Lower leg skin (tissue), 4 donors: ENCODE data around the gene SNAP23. TPM values are rescaled to one million over a fixed set of nuclear protein-coding genes. Genes with fewer than 3 reads are reported as not detected.
A peak's percentile ranks its signal among the peaks of the same experiment; 100 is the strongest.

Experiments used
- DNase-seq, 2 donors: peaks; one replicate each; pipeline ENCODE4 v3.0.0-alpha.2; 2019; ENCODE audit warnings: low spot score in 2 of 2
- H3K4me3 ChIP-seq: fragments of 200-600 bp; sonication (generic); 2 replicates; pipeline ENCODE4 v1.5.1; 2017; ENCODE audit warnings: mild to moderate bottlenecking, low read depth; ENCODE audit not compliant: poor library complexity, severe bottlenecking
- CTCF ChIP-seq, 3 donors: fragments of 450-650 bp; IDR thresholded peaks; one replicate each; pipeline ENCODE4 v1.5.1; 2016; ENCODE audit warnings: antibody characterized with exemption in 3 of 3, mild to moderate bottlenecking in 3 of 3, moderate library complexity in 2 of 3
- POLR2A ChIP-seq, 2 donors: fragments of 450-650 bp; IDR thresholded peaks; one replicate each; pipeline ENCODE4 v1.6.1; 2016 to 2017; ENCODE audit warnings: antibody characterized with exemption in 2 of 2, mild to moderate bottlenecking in 1 of 2, moderate library complexity in 1 of 2
- WGBS, 2 donors: methylation state at CpG; one replicate each; pipeline ENCODE4 v1.1.5; 2018; 5-methylcytosine and 5-hydroxymethylcytosine counted together
- intact Hi-C: fragments of 100-400 bp; cut with DNase I; formaldehyde crosslinking; loops from one replicate; pipeline ENCODE4 v1.15.0; 2023; ENCODE audit warnings: low total_unique reads
- total RNA-seq, 4 donors: library from RNA; depleted of rRNA; stranded (reverse); fragments of >200 nt; gene quantifications; one replicate each; pipeline ENCODE4 v1.1.0, GENCODE V29; 2016

Gene SNAP23
- total RNA-seq, 4 donors from 2014 or later = 24.8 to 63.3 (median 42.4) TPM

GRCh38 chr15:42577514-42578031 is 82.1 kb downstream of the SNAP23 start:
- DNase-seq = peak in 1 of 2 donors; percentile 32
- intact Hi-C loops = no loop called here
- no peak overlapping the region for H3K4me3 ChIP-seq
- TF ChIP-seq CTCF (IDR thresholded peaks at IDR 0.05) (no peak), POLR2A (IDR thresholded peaks at IDR 0.05) (no peak)
- WGBS, 2 donors = 8 to 27% methylated on average over 1 of the region's 1 CpG

GRCh38 chr15:42578984-42579537 is 83.6 kb downstream of the SNAP23 start:
- WGBS, 2 donors = 85 to 86% methylated on average over 2 of the region's 2 CpGs
- TF ChIP-seq CTCF (IDR thresholded peaks at IDR 0.05) (no peak), POLR2A (IDR thresholded peaks at IDR 0.05) (no peak)
- no peak for DNase-seq
- H3K4me3 ChIP-seq = no peak overlapping the region
- intact Hi-C loops = no loop called here

GRCh38 chr15:42581272-42581730 is 85.9 kb downstream of the SNAP23 start:
- WGBS, 2 donors = 1 to 2% methylated on average over 33 to 35 of the region's 37 CpGs
- peak; percentile 80 to 97 for DNase-seq
- intact Hi-C loops = no loop called here
- TF ChIP-seq CTCF (IDR thresholded peaks at IDR 0.05) (no peak), POLR2A (IDR thresholded peaks at IDR 0.05) (no peak)
- no peak overlapping the region for H3K4me3 ChIP-seq

Other genes starting within 250 kb of the SNAP23 start
- gene GANC, start 222.4 kb upstream of the SNAP23 start, total RNA-seq = 10 to 100 TPM; 10.5 to 26.4 (median 22.0) TPM
- 100 to 1,000 TPM in 2 of 4 donors, 10 to 100 TPM in 2; 86.9 to 110 (median 95.9) TPM for gene TMEM87A, start 222.2 kb upstream of the SNAP23 start, total RNA-seq
- 10 to 100 TPM; 20.3 to 42.9 (median 35.9) TPM for gene CAPN3, start 136.1 kb upstream of the SNAP23 start, total RNA-seq
- 10 to 100 TPM; 23.1 to 40.0 (median 31.1) TPM for gene ZNF106, start 4.5 kb upstream of the SNAP23 start, total RNA-seq
- 10 to 100 TPM; 13.0 to 29.6 (median 24.3) TPM for gene LRRC57, start 53.2 kb downstream of the SNAP23 start, total RNA-seq
- gene HAUS2, start 53.2 kb downstream of the SNAP23 start, total RNA-seq = 10 to 100 TPM in 3 of 4 donors, 1 to 10 TPM in 1; 10.0 to 24.2 (median 23.7) TPM
- gene STARD9, start 80.0 kb downstream of the SNAP23 start, total RNA-seq = 1 to 10 TPM; 3.0 to 7.6 (median 6.7) TPM
- 10 to 100 TPM; 10.5 to 16.0 (median 14.0) TPM for gene CDAN1, start 241.5 kb downstream of the SNAP23 start, total RNA-seq